Esophagus squamous epithelium (tissue), 5 donors: ENCODE results near the gene AZGP1. TPM values are rescaled to one million over a fixed set of nuclear protein-coding genes. Genes with fewer than 3 reads are reported as not detected.
"Not testable (repeated sequence)": the region's sequence is repeated elsewhere in the genome, so short reads cannot be mapped to it uniquely, and the experiment has no call there.

ENCODE experiments used
- DNase-seq: peaks from one replicate; lab custom pipeline; 2025; lab: John Stamatoyannopoulos, UW
- H3K27ac ChIP-seq, 4 donors: fragments of 200-600 bp; sonication (generic); one replicate each; pipeline ENCODE4 v1.5.1; 2016 to 2019; ENCODE audit warnings: mild to moderate bottlenecking in 1 of 4
- H3K27me3 ChIP-seq, 4 donors: fragments of 200-600 bp; sonication (generic); 1 replicate in 3 of 4; 2 replicates in 1 of 4; pipeline versions ENCODE4 v1.5.1 to v1.6.0; 2017 to 2021; ENCODE audit warnings: antibody characterized with exemption in 1 of 4
- H3K36me3 ChIP-seq, 3 donors: fragments of 200-600 bp; sonication (generic); one replicate each; pipeline ENCODE4 v1.5.1; 2016 to 2019
- H3K4me1 ChIP-seq, 3 donors: fragments of 200-600 bp; sonication (generic); one replicate each; pipeline ENCODE4 v1.5.1; 2017 to 2019
- H3K4me3 ChIP-seq, 4 donors: fragments of 200-600 bp; sonication (generic); 1 replicate in 3 of 4; 2 replicates in 1 of 4; pipeline ENCODE4 v1.5.1; 2016 to 2019; ENCODE audit warnings: mild to moderate bottlenecking in 2 of 4, moderate library complexity in 1 of 4
- H3K9me3 ChIP-seq, 3 donors: fragments of 200-600 bp; sonication (generic); one replicate each; pipeline ENCODE4 v1.5.1; 2016 to 2019
- CTCF ChIP-seq, 6 experiments: fragments of 450-650 bp in 4 of 6; fragments of 200-600 bp in 2 of 6; sonication (generic) in 2 of 6; IDR thresholded peaks; one replicate each; pipeline ENCODE4 v1.5.1; 2016 to 2019; ENCODE audit warnings: antibody characterized with exemption in 6 of 6, mild to moderate bottlenecking in 4 of 6, moderate library complexity in 4 of 6
- POLR2A ChIP-seq, 4 donors: fragments of 450-650 bp; IDR thresholded peaks; one replicate each; pipeline ENCODE4 v1.6.1; 2017; ENCODE audit warnings: antibody characterized with exemption in 4 of 4, mild to moderate bottlenecking in 4 of 4, moderate library complexity in 3 of 4
- WGBS, 2 donors: methylation state at CpG; one replicate each; pipeline ENCODE4 v1.1.5; 2018; 5-methylcytosine and 5-hydroxymethylcytosine counted together
- intact Hi-C: fragments of 100-400 bp; cut with DNase I; formaldehyde crosslinking; loops from one replicate; pipeline ENCODE4 v1.15.0; 2022
- total RNA-seq, 4 donors: library from RNA; depleted of rRNA; stranded (reverse); fragments of >200 nt; gene quantifications; one replicate each; pipeline ENCODE4 v1.1.0, GENCODE V29; 2016
- donor health status: DM: yes; HTN: yes; CAD: no.

AZGP1 gene
- total RNA-seq, 4 donors from 2014 or later: 0.19 to 99.9 (median 1.3) TPM

DNA sequence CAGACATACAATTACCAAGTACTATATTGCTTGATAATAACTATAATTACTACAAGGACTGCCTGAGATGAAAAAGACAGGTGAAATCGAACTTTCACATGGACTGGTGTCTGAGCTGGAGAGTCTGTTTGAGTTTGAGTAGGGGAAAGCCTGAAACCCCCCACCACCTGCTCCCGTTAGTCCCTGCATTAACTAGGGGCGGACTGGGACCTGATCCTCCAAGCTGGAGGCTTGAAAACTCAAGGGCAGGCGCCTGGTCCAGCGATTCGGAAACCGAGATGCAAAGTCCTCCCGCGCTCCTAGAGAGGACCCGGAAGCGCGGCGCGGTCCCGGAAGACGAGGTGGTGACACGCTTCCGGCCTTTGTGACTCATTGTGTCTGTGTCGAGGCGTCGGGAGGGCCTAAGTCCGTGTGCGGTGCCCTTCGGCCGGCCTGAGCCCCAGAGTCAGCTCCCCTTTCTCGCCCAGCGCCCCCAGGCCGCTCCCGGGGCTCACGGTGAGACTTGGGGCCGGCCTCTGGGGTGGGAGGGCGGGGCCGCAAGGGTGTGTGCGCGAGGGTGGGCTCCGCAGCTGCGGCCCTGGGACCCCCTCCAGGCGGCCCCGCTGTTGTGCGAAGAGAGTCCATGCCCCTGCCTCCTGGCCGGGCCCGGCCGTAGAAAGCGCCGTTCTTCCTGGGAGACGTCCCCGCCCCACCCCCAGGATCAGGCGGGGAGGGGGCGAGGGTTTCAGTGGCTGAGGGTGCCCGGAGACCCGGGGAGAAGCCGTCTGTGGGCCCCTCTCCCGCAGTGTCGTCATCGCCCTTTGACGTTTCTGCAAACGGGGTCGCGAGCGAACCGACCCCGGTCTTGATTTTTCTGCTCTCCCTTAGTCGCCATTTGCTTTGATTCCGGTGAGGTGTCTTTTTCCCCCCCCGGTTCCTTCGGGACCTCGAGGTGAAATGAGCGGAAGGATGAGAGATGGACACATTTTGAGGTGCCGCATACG, 39.7 kb upstream of the AZGP1 start, which contains the start of gene ZKSCAN1:
Gene ZKSCAN1 (plus strand): TSS at position 365 of the 983 bp plus-strand sequence. CDS start 7,911 bp downstream, outside the sequence.
- TF ChIP-seq CTCF (IDR thresholded peaks at IDR 0.05): no peak
- peak in 3 of 4 donors; percentile 71 to 91 (median 91) for TF ChIP-seq POLR2A (IDR thresholded peaks at IDR 0.05)
- H3K36me3 ChIP-seq: peaks cover 0 to 18% (median 0%) of the 10 kb centered on the region in 3 donors
- no peaks in the 10 kb centered on the region for H3K9me3 ChIP-seq
- peak within 1 kb of the TSS; percentile 79 to 92 (median 88) for H3K4me3 ChIP-seq
- WGBS, 2 donors: 2 to 4% methylated on average over 17 to 34 of the region's 70 CpGs
- peaks cover 21 to 85% (median 38%) of the 10 kb centered on the region in 3 donors for H3K4me1 ChIP-seq
- H3K27me3 ChIP-seq: no peaks in the 10 kb centered on the region
- peak within 1 kb of the TSS; percentile 94 to 100 (median 98) for H3K27ac ChIP-seq
- intact Hi-C loops: no loop called here
- peak; percentile 57 for DNase-seq

DNA sequence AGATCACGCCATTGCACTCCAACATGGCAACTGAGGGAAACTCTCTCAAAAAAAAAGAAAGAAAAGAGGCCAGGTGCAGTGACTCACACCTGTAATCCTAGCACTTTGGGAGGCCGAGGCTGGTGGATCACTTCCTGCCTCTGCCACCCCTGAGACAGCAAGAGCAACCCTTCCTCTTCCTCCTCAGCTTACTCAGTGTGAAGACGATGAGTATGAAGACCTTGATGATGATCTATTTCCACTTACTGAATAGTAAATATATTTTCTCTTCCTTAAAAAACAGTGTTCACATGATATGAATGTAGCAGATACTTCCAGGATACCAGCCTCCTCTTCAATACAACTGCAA, 37.5 kb upstream of the AZGP1 start:
- no peaks in the 10 kb centered on the region for H3K27me3 ChIP-seq
- WGBS, 2 donors: 9 to 32% methylated on average over 3 of the region's 3 CpGs
- peak overlapping the region in 2 of 4 donors; percentile 25 to 70 for H3K27ac ChIP-seq
- no peaks in the 10 kb centered on the region for H3K36me3 ChIP-seq
- DNase-seq: no peak
- no peak overlapping the region for H3K4me3 ChIP-seq
- no peak for TF ChIP-seq CTCF (IDR thresholded peaks at IDR 0.05)
- TF ChIP-seq POLR2A (IDR thresholded peaks at IDR 0.05): no peak
- intact Hi-C loops: no loop called here
- H3K9me3 ChIP-seq: no peaks in the 10 kb centered on the region
- H3K4me1 ChIP-seq: peaks cover 21 to 78% (median 31%) of the 10 kb centered on the region in 3 donors

- H3K9me3 ChIP-seq, H3K27me3 ChIP-seq, intact Hi-C loops, DNase-seq, H3K4me3 ChIP-seq, H3K36me3 ChIP-seq: not testable (repeated sequence)
- peak overlapping the region in 2 of 4 donors; percentile 25 to 70 for H3K27ac ChIP-seq
- peaks cover 19 to 78% (median 27%) of the 10 kb centered on the region in 3 donors for H3K4me1 ChIP-seq
- 19 to 52% methylated on average over 8 to 10 of the region's 14 CpGs for WGBS, 2 donors
These were observed 36.8 kb upstream of the AZGP1 start for GRCh38 chr7:100012385-100013327.

- intact Hi-C loops: no loop called here
- 39 to 71% methylated on average over 2 to 3 of the region's 3 CpGs for WGBS, 2 donors
These were observed 35.7 kb upstream of the AZGP1 start for GRCh38 chr7:100011516-100011915.

More at GRCh38 chr7:100011516-100011915, 35.7 kb upstream of the AZGP1 start:
- Histone ChIP-seq H3K27me3 (no peaks in the 10 kb centered on the region), H3K27ac (no peak overlapping the region), H3K36me3 (no peaks in the 10 kb centered on the region), H3K9me3 (no peaks in the 10 kb centered on the region), H3K4me1 (peaks cover 7 to 67% (median 16%) of the 10 kb centered on the region in 3 donors), H3K4me3 (no peak overlapping the region)
- TF ChIP-seq CTCF (IDR thresholded peaks at IDR 0.05) (no peak), POLR2A (IDR thresholded peaks at IDR 0.05) (no peak)
- DNase-seq: no peak
